ENCODE measurements around the gene ALDH18A1.

DNA sequence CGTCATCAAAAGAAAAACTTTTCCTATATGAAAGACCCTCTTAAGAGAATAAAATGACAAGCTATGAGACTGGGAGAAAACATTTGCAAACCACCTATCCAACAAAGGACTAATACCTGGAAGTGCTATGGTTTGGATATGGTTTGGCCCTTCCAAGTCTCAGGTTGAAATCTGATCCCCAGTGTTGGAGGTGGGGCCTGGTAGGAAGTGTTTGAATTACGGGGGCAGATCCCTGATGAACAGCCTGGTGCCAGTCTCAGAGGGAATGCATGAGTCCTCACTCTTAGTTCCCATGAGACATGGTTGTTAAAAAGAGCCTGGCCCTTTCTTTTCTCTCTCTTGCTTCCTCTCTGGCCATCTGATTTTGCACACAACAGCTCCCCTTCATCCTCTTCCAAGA, 6.3 kb downstream of the ALDH18A1 start:
- TF ChIP-seq, protein P1, sequence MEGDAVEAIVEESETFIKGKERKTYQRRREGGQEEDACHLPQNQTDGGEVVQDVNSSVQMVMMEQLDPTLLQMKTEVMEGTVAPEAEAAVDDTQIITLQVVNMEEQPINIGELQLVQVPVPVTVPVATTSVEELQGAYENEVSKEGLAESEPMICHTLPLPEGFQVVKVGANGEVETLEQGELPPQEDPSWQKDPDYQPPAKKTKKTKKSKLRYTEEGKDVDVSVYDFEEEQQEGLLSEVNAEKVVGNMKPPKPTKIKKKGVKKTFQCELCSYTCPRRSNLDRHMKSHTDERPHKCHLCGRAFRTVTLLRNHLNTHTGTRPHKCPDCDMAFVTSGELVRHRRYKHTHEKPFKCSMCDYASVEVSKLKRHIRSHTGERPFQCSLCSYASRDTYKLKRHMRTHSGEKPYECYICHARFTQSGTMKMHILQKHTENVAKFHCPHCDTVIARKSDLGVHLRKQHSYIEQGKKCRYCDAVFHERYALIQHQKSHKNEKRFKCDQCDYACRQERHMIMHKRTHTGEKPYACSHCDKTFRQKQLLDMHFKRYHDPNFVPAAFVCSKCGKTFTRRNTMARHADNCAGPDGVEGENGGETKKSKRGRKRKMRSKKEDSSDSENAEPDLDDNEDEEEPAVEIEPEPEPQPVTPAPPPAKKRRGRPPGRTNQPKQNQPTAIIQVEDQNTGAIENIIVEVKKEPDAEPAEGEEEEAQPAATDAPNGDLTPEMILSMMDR (IDR thresholded peaks at IDR 0.05; ENCODE audit: insufficient read depth, low read depth, low read length) = no peak
- TF ChIP-seq EZH2 (IDR thresholded peaks at IDR 0.05; ENCODE audit: insufficient read depth, low read length) = no peak

All from astrocyte (in vitro differentiated cells and primary cell).